Fibroblast of the aortic adventitia (primary cell): ENCODE results near the gene TBX4. TPM values are rescaled to one million over a fixed set of nuclear protein-coding genes. Genes with fewer than 3 reads are reported as not detected.
A peak's percentile ranks its signal among the peaks of the same experiment; 100 is the strongest.

Source experiments
- DNase-seq: peaks from one replicate; pipeline ENCODE4 v3.0.0-alpha.2; 2010; ENCODE audit warnings: low read depth
- H3K4me3 ChIP-seq: 2 replicates; pipeline ENCODE4 v1.5.1; 2011; ENCODE audit warnings: low read depth, mild to moderate bottlenecking, control low read depth, low read length, moderate library complexity
- total RNA-seq: library from RNA; depleted of rRNA; stranded (reverse); fragments of >200 nt; gene quantifications from 2 replicates; pipeline ENCODE4 v1.2.3, GENCODE V29; 2012; ENCODE audit warnings: low replicate concordance
- TF ChIP-seq, protein P1 (sequence below): IDR thresholded peaks from 2 replicates; pipeline ENCODE4 v1.5.1; 2011; ENCODE audit warnings: mild to moderate bottlenecking, low read length, control low read depth, inconsistent platforms; ENCODE audit not compliant: insufficient read depth

Gene TBX4
- total RNA-seq = 0.16 TPM in 1 of 2 replicates, not detected in the other

GRCh38 chr17:61452301-61453290, at the start of gene TBX4:
TSS of gene TBX4 (plus strand) at chr17:61452422. CDS start at chr17:61456491, 4,069 bp downstream.
- TF ChIP-seq, protein P1, sequence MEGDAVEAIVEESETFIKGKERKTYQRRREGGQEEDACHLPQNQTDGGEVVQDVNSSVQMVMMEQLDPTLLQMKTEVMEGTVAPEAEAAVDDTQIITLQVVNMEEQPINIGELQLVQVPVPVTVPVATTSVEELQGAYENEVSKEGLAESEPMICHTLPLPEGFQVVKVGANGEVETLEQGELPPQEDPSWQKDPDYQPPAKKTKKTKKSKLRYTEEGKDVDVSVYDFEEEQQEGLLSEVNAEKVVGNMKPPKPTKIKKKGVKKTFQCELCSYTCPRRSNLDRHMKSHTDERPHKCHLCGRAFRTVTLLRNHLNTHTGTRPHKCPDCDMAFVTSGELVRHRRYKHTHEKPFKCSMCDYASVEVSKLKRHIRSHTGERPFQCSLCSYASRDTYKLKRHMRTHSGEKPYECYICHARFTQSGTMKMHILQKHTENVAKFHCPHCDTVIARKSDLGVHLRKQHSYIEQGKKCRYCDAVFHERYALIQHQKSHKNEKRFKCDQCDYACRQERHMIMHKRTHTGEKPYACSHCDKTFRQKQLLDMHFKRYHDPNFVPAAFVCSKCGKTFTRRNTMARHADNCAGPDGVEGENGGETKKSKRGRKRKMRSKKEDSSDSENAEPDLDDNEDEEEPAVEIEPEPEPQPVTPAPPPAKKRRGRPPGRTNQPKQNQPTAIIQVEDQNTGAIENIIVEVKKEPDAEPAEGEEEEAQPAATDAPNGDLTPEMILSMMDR = no peak
- no peak for DNase-seq
- no peak within 1 kb of the TSS for H3K4me3 ChIP-seq

DNA sequence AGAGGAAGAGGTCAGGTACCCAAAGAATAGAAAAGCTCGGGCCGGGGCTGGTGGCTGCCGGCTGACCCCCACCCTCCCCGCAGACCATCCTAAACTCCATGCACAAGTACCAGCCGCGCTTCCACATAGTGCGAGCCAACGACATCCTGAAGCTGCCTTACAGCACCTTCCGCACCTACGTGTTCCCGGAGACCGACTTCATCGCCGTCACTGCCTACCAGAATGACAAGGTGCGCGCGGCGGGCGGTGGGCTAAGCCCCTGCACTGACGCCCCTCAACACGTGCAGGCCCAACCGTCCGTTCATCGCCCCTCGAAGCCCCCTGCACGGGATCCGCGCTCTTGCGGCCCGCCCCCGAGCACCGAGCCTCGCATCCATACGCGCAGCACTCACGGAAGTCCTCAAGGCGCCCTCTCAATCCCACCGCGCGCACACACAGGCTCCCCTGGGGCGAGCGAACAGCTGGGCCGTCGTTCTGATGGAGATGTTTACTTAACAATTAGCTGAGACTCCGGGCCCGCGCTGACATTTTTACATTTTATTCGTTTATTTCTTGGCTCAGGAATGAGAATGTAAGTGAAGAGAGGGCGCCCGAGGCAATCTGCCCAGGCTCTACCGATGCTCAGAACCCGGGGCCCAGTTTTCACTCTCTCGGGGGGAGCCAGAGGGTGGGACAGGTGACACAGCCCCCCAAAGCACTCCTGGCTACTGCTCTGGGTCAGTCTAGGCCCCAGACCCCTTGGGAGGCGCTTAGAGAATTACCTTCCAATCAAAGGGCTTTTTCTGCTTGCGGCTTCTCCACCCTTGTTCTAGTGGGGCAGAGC, 49.0 kb upstream of the TBX4 start:
- H3K4me3 ChIP-seq = peak overlapping the region; percentile 44
- DNase-seq = peak; percentile 36
- TF ChIP-seq, protein P1 = no peak

- peak overlapping the region; percentile 41 for H3K4me3 ChIP-seq
- peak; percentile 30 for DNase-seq
- TF ChIP-seq, protein P1 = no peak
These were observed 48.2 kb upstream of the TBX4 start for GRCh38 chr17:61403801-61404662.

- no peak overlapping the region for H3K4me3 ChIP-seq
- no peak for DNase-seq
- TF ChIP-seq, protein P1 = no peak
These were observed 47.6 kb upstream of the TBX4 start for GRCh38 chr17:61404663-61404912.

DNA sequence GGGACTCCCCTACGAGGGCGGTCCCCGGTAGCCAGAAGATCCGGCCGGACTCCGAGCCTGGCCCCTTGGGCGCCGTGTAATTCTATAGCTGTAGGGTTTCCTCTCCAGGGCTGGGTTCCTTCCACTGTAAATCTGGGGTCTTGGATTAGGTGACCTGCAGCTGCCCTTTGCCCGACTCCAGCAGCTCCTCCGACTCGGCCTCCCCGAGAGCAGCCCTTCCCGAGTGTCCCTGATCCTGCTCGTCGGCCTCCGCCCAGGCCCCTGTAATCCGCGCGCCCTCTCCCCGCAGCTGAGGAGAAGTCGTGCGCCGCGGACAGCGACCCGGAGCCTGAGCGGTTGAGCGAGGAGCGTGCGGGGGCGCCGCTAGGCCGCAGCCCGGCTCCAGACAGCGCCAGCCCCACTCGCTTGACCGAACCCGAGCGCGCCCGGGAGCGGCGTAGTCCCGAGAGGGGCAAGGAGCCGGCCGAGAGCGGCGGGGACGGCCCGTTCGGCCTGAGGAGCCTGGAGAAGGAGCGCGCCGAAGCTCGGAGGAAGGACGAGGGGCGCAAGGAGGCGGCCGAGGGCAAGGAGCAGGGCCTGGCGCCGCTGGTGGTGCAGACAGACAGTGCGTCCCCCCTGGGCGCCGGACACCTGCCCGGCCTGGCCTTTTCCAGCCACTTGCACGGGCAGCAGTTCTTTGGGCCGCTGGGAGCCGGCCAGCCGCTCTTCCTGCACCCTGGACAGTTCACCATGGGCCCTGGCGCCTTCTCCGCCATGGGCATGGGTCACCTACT, 47.1 kb upstream of the TBX4 start:
- peak overlapping the region; percentile 10 for H3K4me3 ChIP-seq
- TF ChIP-seq, protein P1 = no peak

More for the DNA sequence above, 47.1 kb upstream of the TBX4 start:
- DNase-seq = no peak
